ENCODE data around the gene TSPOAP1. TPM values are rescaled to one million over a fixed set of nuclear protein-coding genes. Genes with fewer than 3 reads are reported as not detected.

Gene TSPOAP1
- total and polyA plus RNA-seq, 2 of the 13 experiments (the other 11 are each of a cell fraction or from before 2014, with no cell fraction given), result not detected

DNA sequence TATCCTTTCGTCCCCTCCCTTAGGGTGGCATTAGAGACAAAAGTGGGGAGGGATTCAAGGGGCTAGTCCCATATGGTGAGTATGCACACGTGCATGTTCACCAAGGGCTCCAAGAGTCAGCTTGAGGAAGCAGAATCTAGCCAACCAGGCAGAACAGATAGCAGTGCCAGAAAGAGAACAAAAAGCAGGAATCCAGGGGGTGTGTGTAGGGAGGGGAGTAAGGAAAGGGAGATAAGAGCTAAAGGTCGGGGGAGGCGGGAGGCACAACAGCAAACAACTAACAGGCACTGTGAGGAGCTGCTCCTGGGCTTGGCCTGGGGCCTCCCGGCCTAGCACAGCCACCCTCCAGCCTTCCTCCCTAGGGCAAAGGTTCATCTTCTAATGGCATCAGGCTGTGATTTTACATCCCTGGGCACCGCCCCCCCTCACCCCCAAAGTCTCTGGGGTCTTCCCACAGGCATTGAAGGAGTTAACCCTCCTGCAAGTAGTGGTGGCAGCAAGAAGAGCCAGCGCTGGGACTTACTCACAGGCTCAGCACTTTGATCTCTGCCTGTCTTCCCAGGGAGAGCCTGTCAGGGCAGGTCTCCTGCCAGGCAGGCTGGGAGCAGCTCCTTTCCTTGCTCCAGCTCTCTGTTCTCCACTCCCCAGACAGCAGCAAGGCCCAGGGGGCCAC lies 35.8 kb upstream of the TSPOAP1 start (continued):
- TF ChIP-seq, protein P1, sequence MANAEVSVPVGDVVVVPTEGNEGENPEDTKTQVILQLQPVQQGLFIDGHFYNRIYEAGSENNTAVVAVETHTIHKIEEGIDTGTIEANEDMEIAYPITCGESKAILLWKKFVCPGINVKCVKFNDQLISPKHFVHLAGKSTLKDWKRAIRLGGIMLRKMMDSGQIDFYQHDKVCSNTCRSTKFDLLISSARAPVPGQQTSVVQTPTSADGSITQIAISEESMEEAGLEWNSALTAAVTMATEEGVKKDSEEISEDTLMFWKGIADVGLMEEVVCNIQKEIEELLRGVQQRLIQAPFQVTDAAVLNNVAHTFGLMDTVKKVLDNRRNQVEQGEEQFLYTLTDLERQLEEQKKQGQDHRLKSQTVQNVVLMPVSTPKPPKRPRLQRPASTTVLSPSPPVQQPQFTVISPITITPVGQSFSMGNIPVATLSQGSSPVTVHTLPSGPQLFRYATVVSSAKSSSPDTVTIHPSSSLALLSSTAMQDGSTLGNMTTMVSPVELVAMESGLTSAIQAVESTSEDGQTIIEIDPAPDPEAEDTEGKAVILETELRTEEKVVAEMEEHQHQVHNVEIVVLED (CRISPR knock-in tag; IDR thresholded peaks at IDR 0.05; ENCODE audit: borderline replicate concordance), result no peak; the same call in 1 of the 2 replicates
- TF ChIP-seq ZNF558 (CRISPR knock-in tag; IDR thresholded peaks at IDR 0.05; ENCODE audit: borderline replicate concordance) (no peak), KAT7 (CRISPR knock-in tag; IDR thresholded peaks at IDR 0.05; ENCODE audit: borderline replicate concordance) (peak; percentile 53; the same call in 1 of the 2 replicates), MEIS2 (CRISPR knock-in tag; IDR thresholded peaks at IDR 0.05) (0 out of 2 replicates have a peak, but pooled peaks have one; percentile 17), CAMTA2 (CRISPR knock-in tag; IDR thresholded peaks at IDR 0.05; ENCODE audit: borderline replicate concordance) (no peak), ZNF343 (CRISPR knock-in tag; IDR thresholded peaks at IDR 0.05) (no peak), AHR (CRISPR knock-in tag; IDR thresholded peaks at IDR 0.05) (no peak; the same call in 1 of the 2 replicates), DNMT3B (CRISPR knock-in tag; conservative IDR thresholded peaks at IDR 0.05) (no peak; the same call in 1 of the 2 replicates), ZSCAN21 (CRISPR knock-in tag; IDR thresholded peaks at IDR 0.05; ENCODE audit: borderline replicate concordance) (no peak), ZNF737 (CRISPR knock-in tag; IDR thresholded peaks at IDR 0.05; ENCODE audit: borderline replicate concordance) (no peak), HDAC6 (IDR thresholded peaks at IDR 0.05; ENCODE audit: low read depth, low read length) (no peak), GLI4 (CRISPR knock-in tag; IDR thresholded peaks at IDR 0.05; ENCODE audit: borderline replicate concordance) (0 out of 2 replicates have a peak, but pooled peaks have one; percentile 15), POGZ (CRISPR knock-in tag; IDR thresholded peaks at IDR 0.05) (0 out of 2 replicates have a peak, but pooled peaks have one; percentile 13), ZBTB3 (CRISPR knock-in tag; IDR thresholded peaks at IDR 0.05; ENCODE audit: borderline replicate concordance, low read depth) (no peak)
- TF ChIP-seq, protein P2, sequence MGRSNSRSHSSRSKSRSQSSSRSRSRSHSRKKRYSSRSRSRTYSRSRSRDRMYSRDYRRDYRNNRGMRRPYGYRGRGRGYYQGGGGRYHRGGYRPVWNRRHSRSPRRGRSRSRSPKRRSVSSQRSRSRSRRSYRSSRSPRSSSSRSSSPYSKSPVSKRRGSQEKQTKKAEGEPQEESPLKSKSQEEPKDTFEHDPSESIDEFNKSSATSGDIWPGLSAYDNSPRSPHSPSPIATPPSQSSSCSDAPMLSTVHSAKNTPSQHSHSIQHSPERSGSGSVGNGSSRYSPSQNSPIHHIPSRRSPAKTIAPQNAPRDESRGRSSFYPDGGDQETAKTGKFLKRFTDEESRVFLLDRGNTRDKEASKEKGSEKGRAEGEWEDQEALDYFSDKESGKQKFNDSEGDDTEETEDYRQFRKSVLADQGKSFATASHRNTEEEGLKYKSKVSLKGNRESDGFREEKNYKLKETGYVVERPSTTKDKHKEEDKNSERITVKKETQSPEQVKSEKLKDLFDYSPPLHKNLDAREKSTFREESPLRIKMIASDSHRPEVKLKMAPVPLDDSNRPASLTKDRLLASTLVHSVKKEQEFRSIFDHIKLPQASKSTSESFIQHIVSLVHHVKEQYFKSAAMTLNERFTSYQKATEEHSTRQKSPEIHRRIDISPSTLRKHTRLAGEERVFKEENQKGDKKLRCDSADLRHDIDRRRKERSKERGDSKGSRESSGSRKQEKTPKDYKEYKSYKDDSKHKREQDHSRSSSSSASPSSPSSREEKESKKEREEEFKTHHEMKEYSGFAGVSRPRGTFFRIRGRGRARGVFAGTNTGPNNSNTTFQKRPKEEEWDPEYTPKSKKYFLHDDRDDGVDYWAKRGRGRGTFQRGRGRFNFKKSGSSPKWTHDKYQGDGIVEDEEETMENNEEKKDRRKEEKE (IDR thresholded peaks at IDR 0.05), result no peak
- TF ChIP-seq, protein P3, sequence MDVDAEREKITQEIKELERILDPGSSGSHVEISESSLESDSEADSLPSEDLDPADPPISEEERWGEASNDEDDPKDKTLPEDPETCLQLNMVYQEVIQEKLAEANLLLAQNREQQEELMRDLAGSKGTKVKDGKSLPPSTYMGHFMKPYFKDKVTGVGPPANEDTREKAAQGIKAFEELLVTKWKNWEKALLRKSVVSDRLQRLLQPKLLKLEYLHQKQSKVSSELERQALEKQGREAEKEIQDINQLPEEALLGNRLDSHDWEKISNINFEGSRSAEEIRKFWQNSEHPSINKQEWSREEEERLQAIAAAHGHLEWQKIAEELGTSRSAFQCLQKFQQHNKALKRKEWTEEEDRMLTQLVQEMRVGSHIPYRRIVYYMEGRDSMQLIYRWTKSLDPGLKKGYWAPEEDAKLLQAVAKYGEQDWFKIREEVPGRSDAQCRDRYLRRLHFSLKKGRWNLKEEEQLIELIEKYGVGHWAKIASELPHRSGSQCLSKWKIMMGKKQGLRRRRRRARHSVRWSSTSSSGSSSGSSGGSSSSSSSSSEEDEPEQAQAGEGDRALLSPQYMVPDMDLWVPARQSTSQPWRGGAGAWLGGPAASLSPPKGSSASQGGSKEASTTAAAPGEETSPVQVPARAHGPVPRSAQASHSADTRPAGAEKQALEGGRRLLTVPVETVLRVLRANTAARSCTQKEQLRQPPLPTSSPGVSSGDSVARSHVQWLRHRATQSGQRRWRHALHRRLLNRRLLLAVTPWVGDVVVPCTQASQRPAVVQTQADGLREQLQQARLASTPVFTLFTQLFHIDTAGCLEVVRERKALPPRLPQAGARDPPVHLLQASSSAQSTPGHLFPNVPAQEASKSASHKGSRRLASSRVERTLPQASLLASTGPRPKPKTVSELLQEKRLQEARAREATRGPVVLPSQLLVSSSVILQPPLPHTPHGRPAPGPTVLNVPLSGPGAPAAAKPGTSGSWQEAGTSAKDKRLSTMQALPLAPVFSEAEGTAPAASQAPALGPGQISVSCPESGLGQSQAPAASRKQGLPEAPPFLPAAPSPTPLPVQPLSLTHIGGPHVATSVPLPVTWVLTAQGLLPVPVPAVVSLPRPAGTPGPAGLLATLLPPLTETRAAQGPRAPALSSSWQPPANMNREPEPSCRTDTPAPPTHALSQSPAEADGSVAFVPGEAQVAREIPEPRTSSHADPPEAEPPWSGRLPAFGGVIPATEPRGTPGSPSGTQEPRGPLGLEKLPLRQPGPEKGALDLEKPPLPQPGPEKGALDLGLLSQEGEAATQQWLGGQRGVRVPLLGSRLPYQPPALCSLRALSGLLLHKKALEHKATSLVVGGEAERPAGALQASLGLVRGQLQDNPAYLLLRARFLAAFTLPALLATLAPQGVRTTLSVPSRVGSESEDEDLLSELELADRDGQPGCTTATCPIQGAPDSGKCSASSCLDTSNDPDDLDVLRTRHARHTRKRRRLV (CRISPR knock-in tag; IDR thresholded peaks at IDR 0.05), result no peak
- TF ChIP-seq, protein P4, sequence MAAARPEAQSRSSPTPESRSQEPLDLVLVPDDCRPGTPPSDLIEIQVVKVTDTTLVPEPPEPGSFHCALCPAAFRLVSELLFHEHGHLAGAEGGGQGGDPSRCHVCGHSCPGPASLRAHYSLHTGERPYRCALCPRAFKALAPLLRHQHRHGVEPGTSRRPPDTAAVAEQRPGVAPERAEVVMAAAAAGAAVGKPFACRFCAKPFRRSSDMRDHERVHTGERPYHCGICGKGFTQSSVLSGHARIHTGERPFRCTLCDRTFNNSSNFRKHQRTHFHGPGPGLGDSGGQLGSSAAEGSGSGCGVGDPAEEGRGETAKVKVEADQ (CRISPR knock-in tag; IDR thresholded peaks at IDR 0.05; ENCODE audit: borderline replicate concordance), result peak; percentile 87
- TF ChIP-seq, protein P5, sequence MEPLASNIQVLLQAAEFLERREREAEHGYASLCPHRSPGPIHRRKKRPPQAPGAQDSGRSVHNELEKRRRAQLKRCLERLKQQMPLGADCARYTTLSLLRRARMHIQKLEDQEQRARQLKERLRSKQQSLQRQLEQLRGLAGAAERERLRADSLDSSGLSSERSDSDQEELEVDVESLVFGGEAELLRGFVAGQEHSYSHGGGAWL (CRISPR knock-in tag; IDR thresholded peaks at IDR 0.05), result no peak; the same call in 1 of the 2 replicates

All from HepG2 (cell line).